Stimulated activated CD4-positive, alpha-beta T cell treated with anti-CD3 and anti-CD28 coated beads, Interleukin-1b, Interleukin-23, amount 100 ng/mL, for 4 hours (primary cell): ENCODE data around the gene SUPT5H.

Source experiments
- DNase-seq, 2 donors: peaks; one replicate each; pipeline ENCODE4 v3.0.0-alpha.2; 2020; ENCODE audit warnings: low read depth in 2 of 2

SUPT5H gene

DNA sequence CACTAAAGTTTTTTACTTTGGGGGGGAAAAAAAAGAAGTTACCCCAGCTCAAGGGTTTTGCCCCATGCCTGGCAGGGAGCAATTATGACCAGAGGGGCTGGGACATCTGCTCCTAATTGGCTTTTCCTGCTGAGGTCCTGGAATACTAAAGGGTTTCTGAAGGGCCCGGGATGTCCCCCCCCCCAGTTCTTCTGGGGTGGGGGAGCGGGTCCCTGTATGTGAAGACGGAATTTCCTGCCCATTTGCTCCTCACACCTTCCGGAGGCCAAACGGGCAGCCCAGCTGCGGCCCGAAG lies 52.3 kb downstream of the SUPT5H start:
- no peak for DNase-seq

DNA sequence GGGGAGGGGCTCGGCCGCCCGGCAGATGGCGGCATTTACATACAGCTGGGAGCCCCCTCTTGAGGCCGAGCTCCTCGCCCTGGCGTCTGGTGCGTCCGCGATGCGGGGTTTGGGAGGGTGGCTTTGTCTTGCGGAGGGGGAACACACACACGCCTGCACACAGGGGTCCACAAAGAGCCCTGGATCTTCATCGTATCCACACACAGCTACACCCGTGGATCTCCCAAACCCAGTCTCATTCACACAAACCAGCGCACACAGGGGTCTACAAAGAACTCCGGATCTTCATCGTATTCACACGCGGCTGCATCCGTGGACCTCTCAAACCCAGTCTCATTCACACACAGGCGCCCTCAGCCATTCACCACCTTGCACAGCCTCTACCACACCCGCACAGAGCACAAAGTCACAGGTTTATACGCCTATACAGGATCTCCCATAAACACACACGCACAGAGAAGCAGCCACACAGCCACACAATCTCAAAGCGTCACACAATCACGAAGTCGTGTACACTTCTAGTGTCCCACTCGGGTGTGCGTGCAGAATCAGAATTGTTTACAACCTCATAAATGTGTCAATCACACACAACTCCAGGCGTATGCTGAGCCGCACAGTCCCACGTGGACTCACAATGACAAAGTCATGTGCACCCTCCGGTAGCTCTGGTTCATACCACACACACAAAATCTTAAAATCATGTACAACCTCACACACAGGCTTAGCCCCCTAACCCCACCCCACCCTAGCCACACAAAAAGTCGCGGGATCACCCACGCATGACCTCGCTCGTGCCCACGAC lies 52.8 kb downstream of the SUPT5H start:
- no peak for DNase-seq

DNA sequence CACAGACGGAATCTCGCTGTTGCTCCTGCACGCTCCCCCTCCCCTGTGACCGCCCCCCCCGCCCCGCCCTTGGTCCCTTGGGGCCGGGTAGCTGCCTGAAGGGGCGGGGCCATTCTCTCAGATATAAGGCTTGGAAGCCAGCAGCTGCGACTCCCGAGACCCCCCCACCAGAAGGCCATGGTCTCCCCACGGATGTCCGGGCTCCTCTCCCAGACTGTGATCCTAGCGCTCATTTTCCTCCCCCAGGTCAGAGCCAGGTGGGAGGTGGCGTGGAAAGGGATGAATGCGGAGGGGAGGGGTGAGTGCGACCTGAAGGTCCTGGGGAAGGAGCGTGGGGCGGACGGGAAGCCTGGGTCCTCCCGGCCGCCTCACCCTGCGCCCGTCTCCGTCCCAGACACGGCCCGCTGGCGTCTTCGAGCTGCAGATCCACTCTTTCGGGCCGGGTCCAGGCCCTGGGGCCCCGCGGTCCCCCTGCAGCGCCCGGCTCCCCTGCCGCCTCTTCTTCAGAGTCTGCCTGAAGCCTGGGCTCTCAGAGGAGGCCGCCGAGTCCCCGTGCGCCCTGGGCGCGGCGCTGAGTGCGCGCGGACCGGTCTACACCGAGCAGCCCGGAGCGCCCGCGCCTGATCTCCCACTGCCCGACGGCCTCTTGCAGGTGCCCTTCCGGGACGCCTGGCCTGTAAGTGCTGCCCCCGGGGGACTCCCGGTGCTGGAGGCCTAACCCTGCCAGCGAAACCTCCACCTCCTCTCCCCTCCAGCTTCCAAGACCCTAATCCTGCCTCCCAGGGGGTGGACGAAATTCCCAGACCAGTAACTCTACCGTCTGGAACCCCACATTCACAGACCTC lies 53.6 kb downstream of the SUPT5H start, which contains the start of gene DLL3:
DLL3 (plus strand) TSS at position 150 of the 845 bp plus-strand sequence; CDS start at position 178, 28 bp downstream.
- no peak for DNase-seq

DNA sequence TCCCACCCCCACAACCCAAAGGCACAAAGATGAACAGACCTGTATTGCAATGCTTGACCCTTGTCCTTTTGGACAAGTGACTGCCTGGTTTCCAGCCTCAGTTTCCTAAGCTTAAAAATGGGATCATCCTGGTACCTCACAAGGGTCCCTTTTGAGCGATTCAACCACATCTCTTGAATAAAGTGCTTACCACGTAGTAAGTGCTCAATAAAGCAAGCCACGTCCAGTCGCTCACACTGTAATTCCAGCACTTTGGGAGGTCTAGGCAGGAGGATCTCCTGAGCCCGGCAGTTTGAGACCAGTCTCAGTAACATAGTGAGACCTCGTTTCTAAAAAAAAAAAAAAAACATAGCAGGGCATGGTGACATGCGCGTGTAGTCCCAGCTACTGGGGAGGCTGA lies 54.5 kb downstream of the SUPT5H start:
- no peak for DNase-seq

DNA sequence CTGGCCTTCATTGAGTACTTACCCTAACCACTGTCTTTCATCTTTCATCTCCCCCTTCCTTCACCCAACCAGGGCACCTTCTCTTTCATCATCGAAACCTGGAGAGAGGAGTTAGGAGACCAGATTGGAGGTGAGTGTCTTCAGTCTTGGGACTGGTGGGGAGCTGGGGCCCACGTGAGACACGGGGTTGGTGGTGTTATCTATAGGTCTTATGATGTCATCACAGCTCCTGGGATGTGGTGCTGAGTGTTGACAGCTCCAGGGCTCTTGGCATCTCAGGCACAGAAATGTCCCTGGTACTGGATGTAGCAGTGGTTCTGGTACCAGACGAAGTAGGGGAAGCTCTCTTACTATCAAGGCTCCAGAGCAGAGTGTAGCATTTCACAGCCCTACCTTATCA lies 55.2 kb downstream of the SUPT5H start:
- no peak for DNase-seq

DNA sequence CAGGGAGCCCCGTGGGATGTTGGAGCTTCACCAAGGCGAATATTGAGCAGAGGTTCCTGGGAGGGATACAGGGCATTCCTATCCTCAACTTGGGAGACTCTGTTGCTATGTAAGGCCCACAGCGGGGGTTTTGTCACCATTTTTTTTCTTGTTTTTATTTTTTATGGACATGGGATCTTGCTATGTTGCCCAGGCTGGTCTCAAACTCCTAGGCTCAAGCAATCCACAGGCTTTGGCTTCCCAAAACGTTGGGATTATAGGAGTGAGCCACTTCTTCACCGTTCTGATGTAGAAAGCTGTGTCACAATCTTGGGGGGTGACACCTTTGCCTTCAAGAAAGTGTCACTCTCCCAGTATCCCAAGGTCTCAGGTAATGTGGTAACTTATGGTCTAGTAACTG lies 56.0 kb downstream of the SUPT5H start:
- DNase-seq: no peak

DNA sequence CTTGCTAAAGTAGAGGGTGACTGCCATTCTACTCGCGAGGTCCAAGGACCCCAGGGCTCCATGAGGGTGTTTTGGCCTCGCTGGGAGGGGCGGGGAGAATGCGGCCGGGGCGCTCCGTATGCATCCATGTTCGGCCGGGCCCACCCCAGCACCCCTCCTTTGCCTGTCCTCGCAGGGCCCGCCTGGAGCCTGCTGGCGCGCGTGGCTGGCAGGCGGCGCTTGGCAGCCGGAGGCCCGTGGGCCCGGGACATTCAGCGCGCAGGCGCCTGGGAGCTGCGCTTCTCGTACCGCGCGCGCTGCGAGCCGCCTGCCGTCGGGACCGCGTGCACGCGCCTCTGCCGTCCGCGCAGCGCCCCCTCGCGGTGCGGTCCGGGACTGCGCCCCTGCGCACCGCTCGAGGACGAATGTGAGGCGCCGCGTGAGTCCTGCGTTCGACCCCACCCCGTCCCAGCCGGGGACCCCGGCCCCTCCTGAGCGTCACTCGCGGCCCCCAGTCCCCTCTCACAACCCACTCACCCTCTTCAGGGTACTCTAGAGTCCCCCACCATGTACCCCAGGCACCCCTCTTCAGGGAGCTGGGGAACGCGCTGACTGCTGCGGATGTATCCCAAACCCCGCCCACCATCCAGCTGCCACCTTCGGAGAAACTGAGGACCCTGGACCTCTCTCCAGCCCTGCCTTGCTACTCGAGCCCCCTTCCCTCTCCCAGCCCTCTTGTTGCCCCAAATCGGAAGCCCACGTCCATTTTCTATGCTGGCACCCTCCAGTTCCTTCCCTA lies 57.4 kb downstream of the SUPT5H start:
- DNase-seq: peak; percentile 62 to 77

DNA sequence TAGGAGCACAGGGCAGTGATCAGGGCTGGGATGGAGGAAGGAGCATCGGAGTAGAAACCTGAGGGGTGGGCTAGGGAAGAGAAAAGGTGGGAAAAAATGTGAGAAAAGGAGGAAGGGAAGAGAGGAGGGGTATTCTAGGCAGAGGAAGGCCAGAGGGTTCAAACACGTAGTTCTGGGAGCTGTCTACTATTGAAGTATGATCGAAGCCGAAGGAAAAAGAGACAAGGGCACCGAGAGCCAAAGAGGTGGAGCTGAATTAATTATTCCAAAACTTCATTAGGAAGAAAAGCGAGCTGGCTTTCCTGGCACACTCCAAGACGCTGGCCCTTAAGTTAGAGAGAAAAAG lies 61.2 kb downstream of the SUPT5H start:
- DNase-seq: no peak

DNA sequence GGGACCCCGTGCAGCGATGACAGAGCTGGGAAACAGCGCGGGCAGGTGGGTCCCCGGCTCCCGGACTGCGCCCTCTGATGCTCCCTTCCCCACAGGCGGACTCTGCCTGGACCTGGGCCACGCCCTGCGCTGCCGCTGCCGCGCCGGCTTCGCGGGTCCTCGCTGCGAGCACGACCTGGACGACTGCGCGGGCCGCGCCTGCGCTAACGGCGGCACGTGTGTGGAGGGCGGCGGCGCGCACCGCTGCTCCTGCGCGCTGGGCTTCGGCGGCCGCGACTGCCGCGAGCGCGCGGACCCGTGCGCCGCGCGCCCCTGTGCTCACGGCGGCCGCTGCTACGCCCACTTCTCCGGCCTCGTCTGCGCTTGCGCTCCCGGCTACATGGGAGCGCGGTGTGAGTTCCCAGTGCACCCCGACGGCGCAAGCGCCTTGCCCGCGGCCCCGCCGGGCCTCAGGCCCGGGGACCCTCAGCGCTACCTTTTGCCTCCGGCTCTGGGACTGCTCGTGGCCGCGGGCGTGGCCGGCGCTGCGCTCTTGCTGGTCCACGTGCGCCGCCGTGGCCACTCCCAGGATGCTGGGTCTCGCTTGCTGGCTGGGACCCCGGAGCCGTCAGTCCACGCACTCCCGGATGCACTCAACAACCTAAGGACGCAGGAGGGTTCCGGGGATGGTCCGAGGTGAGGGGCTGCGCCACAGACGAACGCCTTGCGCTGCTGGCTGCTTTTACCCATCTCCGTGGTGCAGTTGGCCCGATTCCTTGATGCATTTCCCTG lies 61.7 kb downstream of the SUPT5H start:
- DNase-seq: peak in 1 of 2 donors; percentile 54

DNA sequence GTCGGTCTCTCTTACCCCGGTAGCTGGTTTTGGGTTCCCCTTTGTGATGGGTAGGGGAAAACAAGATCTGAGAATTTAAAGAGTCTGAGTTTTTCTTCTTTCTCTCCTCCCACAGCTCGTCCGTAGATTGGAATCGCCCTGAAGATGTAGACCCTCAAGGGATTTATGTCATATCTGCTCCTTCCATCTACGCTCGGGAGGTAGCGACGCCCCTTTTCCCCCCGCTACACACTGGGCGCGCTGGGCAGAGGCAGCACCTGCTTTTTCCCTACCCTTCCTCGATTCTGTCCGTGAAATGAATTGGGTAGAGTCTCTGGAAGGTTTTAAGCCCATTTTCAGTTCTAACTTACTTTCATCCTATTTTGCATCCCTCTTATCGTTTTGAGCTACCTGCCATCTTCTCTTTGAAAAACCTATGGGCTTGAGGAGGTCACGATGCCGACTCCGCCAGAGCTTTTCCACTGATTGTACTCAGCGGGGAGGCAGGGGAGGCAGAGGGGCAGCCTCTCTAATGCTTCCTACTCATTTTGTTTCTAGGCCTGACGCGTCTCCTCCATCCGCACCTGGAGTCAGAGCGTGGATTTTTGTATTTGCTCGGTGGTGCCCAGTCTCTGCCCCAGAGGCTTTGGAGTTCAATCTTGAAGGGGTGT lies 62.5 kb downstream of the SUPT5H start:
- no peak for DNase-seq

DNA sequence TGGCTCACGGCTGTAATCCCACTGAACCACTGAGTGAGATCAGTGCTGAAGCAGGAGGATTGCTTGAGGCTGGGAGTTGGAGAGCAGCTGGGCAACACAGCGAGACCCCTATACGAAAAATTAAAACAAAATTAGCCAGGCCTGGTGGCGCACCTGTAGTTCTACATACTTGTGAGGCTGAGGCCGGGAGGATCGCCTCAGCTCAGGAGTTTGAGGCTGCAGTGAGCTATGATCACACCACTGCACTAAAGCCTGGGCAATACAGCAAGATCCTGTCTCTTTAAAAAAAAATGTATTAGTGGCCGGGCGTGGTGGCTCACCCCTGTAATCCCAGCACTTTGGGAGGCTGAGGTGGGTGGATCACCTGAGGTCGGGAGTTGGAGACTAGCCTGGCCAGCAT lies 63.2 kb downstream of the SUPT5H start:
- no peak for DNase-seq

DNA sequence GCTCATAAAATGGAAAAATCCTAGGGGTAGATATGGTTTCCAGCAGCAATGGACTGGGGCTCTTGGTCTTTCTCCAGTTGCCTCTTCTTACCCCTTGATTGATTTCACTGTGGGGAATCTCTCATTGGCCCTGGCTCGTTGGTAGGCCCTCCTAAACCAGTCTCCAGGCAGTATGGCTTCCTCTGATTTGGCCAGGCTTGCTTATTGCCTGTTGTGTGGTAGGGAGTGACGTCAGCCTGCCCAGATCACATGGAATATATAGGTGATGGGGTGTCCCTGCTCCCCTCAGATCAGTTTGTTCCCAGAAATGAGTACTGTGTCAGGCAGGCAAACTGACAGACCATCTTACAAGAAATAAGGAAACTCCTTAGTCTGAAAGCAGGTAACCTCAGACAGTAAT lies 63.9 kb downstream of the SUPT5H start:
- no peak for DNase-seq

DNA sequence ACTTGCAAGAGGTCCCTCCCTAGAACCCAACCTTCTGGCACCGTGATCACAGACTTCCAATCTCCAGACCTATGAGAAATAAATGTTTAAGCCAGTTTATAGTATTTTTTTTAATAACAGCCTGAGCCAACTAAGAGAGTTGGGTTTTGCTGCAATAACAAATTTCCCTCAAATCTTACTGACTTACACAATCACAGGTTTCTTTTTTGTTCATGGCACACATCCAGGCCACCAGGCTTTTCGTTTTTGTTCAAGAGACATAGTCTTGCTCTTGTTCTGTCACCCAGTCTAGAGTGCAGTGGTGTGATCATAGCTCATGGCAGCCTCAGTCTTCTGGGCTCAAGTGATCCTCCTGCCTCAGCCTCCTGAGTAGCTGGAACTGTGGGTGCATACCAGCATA lies 67.6 kb downstream of the SUPT5H start:
- DNase-seq: no peak

DNA sequence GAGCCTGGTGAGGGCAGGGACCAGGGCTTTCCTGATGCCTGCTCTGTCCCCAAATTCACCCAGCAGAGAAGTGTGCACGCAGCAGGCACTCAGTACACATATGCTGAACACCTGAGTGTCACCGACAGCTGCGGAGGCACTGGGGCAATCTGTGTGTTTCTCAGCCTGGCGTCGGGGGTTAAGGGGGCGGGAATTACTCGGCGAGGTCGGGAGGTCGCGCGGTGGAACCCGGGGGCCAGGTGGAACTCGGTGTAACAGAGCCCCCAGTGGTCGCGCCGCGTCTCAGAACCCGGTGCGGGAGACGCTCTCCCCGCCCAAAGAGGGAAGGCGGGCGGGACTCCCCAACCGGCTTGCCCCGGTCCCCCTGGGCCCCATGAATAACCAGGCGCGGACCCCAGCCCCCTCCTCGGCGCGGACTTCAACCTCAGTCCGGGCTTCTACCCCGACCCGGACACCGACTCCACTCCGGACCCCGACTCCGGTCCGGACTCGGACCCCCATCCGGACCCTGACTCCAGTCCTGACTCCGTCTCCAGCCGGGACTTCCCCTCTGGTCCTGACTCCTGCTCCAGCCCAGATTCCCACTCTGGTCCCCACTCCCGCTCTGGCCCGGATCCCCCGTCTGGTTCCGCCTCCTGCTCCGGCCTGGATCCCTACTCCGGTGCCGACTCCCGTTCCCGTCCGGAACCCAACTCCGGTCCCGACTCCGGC lies 69.6 kb downstream of the SUPT5H start, which contains the start of gene SELENOV:
SELENOV (plus strand) TSS at position 300 of the 711 bp plus-strand sequence; CDS start at position 374, 74 bp downstream.
- no peak for DNase-seq

DNA sequence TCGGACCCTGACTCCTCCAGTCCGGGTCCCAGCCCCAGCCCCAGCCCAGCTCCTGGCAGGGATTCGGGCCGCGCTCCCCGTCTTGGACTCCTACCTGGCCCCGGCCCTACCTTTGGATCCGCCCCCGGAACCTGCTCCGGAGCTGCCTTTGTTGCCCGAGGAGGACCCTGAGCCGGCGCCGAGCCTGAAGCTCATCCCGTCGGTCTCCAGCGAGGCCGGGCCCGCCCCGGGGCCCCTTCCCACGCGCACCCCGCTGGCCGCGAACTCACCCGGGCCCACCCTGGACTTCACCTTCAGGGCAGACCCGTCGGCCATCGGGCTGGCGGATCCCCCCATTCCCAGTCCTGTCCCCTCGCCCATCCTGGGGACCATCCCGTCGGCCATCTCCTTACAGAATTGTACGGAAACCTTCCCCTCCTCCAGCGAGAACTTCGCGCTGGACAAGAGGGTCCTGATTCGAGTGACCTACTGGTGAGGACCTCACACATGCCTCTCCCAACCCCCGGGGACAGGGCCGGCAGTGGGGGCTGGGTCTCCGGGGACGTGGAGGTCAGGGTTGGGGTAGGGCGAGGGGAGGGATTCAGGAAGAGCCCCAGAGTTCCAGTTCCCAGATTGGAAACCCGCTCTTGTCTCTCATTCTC lies 70.3 kb downstream of the SUPT5H start:
- peak in 1 of 2 donors; percentile 5 for DNase-seq

DNA sequence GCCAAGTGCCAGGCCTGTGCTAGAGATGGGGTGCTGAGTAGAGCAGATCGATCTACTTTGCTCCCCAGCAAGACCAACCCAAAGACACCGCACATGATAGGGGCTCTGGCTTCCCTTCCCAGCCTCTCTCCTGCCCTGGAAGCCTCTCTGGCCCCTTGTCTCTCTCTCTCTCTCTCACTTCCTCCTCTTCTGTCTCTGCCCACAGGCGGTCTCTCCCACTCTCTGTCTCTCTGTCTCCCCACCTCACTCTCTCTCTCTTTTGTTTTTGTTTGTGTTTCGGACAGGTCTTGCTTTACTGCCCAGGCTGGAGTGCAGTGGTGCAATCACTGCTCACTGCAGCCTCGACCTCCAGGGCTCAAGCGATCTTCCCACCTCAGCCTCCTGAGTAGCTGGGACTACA lies 70.9 kb downstream of the SUPT5H start:
- no peak for DNase-seq

DNA sequence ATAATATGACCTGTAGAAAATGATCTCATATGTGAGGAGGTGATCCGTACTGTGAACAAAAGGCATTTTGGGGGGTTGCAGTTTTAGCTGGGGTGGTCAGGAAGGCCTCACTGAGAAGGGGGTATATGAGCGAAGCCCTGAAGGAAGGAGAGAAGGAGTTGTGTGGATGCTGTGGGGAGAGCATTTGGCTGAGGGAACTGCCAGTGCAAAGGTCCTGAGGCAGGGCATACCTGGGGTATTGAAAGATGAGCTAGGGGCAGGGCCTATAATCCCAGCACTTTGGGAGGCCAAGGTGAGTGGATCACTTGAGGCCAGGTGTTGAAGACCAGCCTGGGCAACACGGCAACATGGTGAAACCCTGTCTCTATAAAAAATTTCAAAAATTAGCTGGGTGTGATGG lies 72.0 kb downstream of the SUPT5H start:
- no peak for DNase-seq

DNA sequence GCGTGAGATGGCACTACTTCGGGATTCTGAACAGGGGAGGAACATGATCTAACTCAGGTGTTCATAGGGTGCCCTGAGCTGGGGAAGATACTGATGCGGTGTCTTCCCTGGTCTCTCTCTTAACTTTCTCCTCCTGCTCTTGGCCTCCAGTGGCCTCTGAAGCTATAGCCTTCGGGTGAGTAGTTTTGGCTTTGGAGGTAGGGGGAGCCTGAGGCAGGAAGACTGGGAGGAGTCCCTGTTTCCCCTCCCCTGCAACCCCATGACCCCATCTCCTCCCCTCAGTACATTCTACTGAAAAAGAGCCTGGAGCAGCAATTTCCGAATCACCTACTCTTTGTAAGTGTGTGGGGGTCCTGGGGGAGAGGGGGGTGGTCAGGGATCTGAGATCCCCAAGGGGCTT lies 73.1 kb downstream of the SUPT5H start:
- no peak for DNase-seq

DNA sequence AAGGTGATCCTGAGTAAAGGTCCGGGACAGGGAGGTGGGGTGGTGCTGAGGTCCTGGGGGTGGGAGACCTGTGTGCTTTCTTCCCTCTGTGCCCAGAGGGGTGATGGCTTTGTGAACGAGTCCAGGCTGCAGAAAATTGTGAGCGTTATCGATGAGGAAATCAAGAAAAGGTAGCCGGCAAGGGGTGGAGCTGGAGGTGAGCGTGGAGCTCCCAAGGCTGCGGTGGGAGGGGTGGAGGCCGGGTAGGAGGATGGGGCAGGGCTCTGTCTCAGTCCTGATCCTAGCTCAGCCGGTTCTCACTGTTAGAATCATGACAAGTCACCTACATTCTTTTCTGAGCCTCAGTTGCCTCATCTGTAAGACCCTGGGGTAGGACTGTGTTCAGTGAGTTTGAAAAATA lies 73.6 kb downstream of the SUPT5H start:
- no peak for DNase-seq
